Naive thymus-derived CD4-positive, alpha-beta T cell (primary cell): ENCODE data around the gene FAM241A. TPM values are rescaled to one million over a fixed set of nuclear protein-coding genes. Genes with fewer than 3 reads are reported as not detected.

ENCODE experiments used
- ATAC-seq: fragments of 150-1000 bp; cut with Tn5 transposase; 2 replicates; pipeline ENCODE4 v1.10.0; 2021; ENCODE audit warnings: mild to moderate bottlenecking, moderate library complexity
- CTCF ChIA-PET: fragments of 350-600 bp; sonication (Branson Sonifier 250); formaldehyde crosslinking; loops from one replicate; lab custom pipeline; 2021; ENCODE audit warnings: antibody characterized with exemption; lab: Charles Lee
- POLR2A ChIA-PET: fragments of 350-600 bp; sonication (Branson Sonifier 250); formaldehyde crosslinking; loops from one replicate; lab custom pipeline; 2021; ENCODE audit warnings: antibody characterized with exemption, inconsistent platforms; lab: Charles Lee
- DNase-seq, 9 donors: peaks; one replicate each; pipeline versions ENCODE4 v3.0.0 to v3.0.0-alpha.2; 2020 to 2022; ENCODE audit warnings: mixed read lengths in 1 of 9
- H3K27ac ChIP-seq: one replicate; pipeline ENCODE4 v1.7.0; 2013; ENCODE audit warnings: mild to moderate bottlenecking, low read depth, low read length, moderate library complexity
- H3K27me3 ChIP-seq, 2 donors: one replicate each; pipeline ENCODE4 v1.7.0; 2013; ENCODE audit warnings: low read length in 2 of 2, mild to moderate bottlenecking in 2 of 2, moderate library complexity in 2 of 2; ENCODE audit not compliant: control insufficient read depth in 2 of 2, insufficient read depth in 2 of 2
- H3K36me3 ChIP-seq, 3 experiments: 1 replicate in 2 of 3; 2 replicates in 1 of 3; pipeline ENCODE4 v1.7.0; 2013; ENCODE audit warnings: low read length in 3 of 3, mild to moderate bottlenecking in 3 of 3, moderate library complexity in 1 of 3; ENCODE audit not compliant: insufficient read depth in 3 of 3, control insufficient read depth in 2 of 3
- H3K4me1 ChIP-seq, 2 donors: one replicate each; pipeline ENCODE4 v1.7.0; 2013; ENCODE audit warnings: low read length in 2 of 2, mild to moderate bottlenecking in 2 of 2, moderate library complexity in 1 of 2; ENCODE audit not compliant: control insufficient read depth in 2 of 2, insufficient read depth in 2 of 2
- H3K4me3 ChIP-seq: 2 replicates; pipeline ENCODE4 v1.7.0; 2013; ENCODE audit warnings: mild to moderate bottlenecking, low read length
- H3K9me3 ChIP-seq, 3 experiments: 1 replicate in 2 of 3; 2 replicates in 1 of 3; pipeline ENCODE4 v1.7.0; 2013; ENCODE audit warnings: low read length in 3 of 3; ENCODE audit not compliant: control insufficient read depth in 2 of 3
- H3K27ac Mint-ChIP-seq, 9 donors: one replicate each; pipeline ENCODE4 v1.8.0; 2020 to 2022; ENCODE audit warnings: mixed read lengths in 9 of 9, mild to moderate bottlenecking in 8 of 9, moderate library complexity in 5 of 9, inconsistent platforms in 2 of 9
- H3K27me3 Mint-ChIP-seq, 5 donors: one replicate each; pipeline ENCODE4 v1.8.0; 2021 to 2022; ENCODE audit warnings: mixed read lengths in 5 of 5, mild to moderate bottlenecking in 1 of 5
- H3K36me3 Mint-ChIP-seq, 5 donors: one replicate each; pipeline ENCODE4 v1.8.0; 2020 to 2022; ENCODE audit warnings: mixed read lengths in 5 of 5, mild to moderate bottlenecking in 3 of 5, inconsistent platforms in 1 of 5
- H3K4me1 Mint-ChIP-seq, 7 donors: one replicate each; pipeline ENCODE4 v1.8.0; 2020 to 2022; ENCODE audit warnings: mixed read lengths in 7 of 7, mild to moderate bottlenecking in 3 of 7, inconsistent platforms in 1 of 7
- H3K4me3 Mint-ChIP-seq, 10 donors: one replicate each; pipeline ENCODE4 v1.8.0; 2020 to 2022; ENCODE audit warnings: mild to moderate bottlenecking in 10 of 10, mixed read lengths in 10 of 10, moderate library complexity in 6 of 10, inconsistent platforms in 2 of 10
- H3K9me3 Mint-ChIP-seq, 11 donors: one replicate each; pipeline ENCODE4 v1.8.0; 2020 to 2022; ENCODE audit warnings: mixed read lengths in 11 of 11, mild to moderate bottlenecking in 4 of 11, inconsistent platforms in 1 of 11, moderate library complexity in 1 of 11
- intact Hi-C, 2 donors: fragments of 100-400 bp; cut with micrococcal nuclease; formaldehyde crosslinking; loops; one replicate each; pipeline ENCODE4 v1.15.1; 2023
- polyA plus RNA-seq, 2 donors: library from polyadenylated mRNA; unstranded; fragments of 300-500 nt; fragmentation: Illumina TruSeq; gene quantifications; one replicate each; pipeline ENCODE4 v1.2.3, GENCODE V29; 2021
- total RNA-seq, 6 experiments: library from RNA in 5 of 6; stranded (reverse) in 5 of 6; gene quantifications; 1 replicate in 5 of 6; 2 replicates in 1 of 6; pipeline ENCODE4 v1.2.3 and lab custom pipeline; 2021 to 2026

The FAM241A gene
- total RNA-seq (1 to 10 TPM; 1.2 to 2.4 (median 2.0) TPM), polyA plus RNA-seq (1 to 10 TPM; 2.0 to 2.3 TPM), total RNA-seq (lab: John Stamatoyannopoulos, UW) (9.0 reads per million, percentile 34 among the genes with 10 or more reads in this experiment)

- DNase-seq (peak; percentile 81 to 92 (median 88)), ATAC-seq (peak; percentile 98)
- Mint-ChIP-seq H3K9me3 (peaks cover 0 to 3% (median 0%) of the 10 kb centered on the region in 11 donors), H3K4me3 (peak within 1 kb of the TSS; percentile 90 to 99 (median 94)), H3K27ac (peak within 1 kb of the TSS; percentile 75 to 98 (median 95)), H3K27me3 (peaks cover 0 to 5% (median 0%) of the 10 kb centered on the region in 5 donors), H3K4me1 (peaks cover 16 to 44% (median 40%) of the 10 kb centered on the region in 7 donors), H3K36me3 (no peaks in the 10 kb centered on the region)
- intact Hi-C loops, result loop anchor here (1.0 to 10.0 kb wide), 13 partner anchors 19 to 1953 kb away; partner anchors contain the start of genes AP1AR (in 2 of the 2) and LARP7 (in 2 of the 2)
- Histone ChIP-seq H3K9me3 (no peaks in the 10 kb centered on the region), H3K36me3 (peaks cover 0 to 4% (median 0%) of the 10 kb centered on the region in 3 experiments), H3K27me3 (no peaks in the 10 kb centered on the region), H3K4me1 (peaks cover 0 to 12% of the 10 kb centered on the region in 2 donors), H3K4me3 (peak within 1 kb of the TSS; percentile 89), H3K27ac (peak within 1 kb of the TSS; percentile 78)
- ChIA-PET CTCF (no interaction called here), POLR2A (interaction anchor here (0.6 to 1.5 kb wide), 3 partner anchors 40 to 491 kb away, joined by 3 to 6 read pairs (median 3); partner anchors contain the start of genes AP1AR, LARP7 and ZGRF1)
These were observed at the start of gene FAM241A for GRCh38 chr4:112145326-112145789. Gene FAM241A, plus strand, starts transcription at chr4:112145454. Its CDS starts 127 bp downstream, at chr4:112145581.

GRCh38 chr4:112098841-112099530 is 46.3 kb upstream of the FAM241A start:
- Histone ChIP-seq H3K9me3 (no peaks in the 10 kb centered on the region), H3K27me3 (no peaks in the 10 kb centered on the region), H3K4me1 (no peaks in the 10 kb centered on the region), H3K27ac (no peak overlapping the region), H3K36me3 (no peaks in the 10 kb centered on the region), H3K4me3 (no peak overlapping the region)
- Mint-ChIP-seq H3K27ac (peak overlapping the region in 1 of 9 donors; percentile 9), H3K9me3 (no peaks in the 10 kb centered on the region), H3K27me3 (peaks cover 9 to 35% (median 10%) of the 10 kb centered on the region in 5 donors), H3K4me1 (peaks cover 0 to 13% (median 0%) of the 10 kb centered on the region in 7 donors), H3K4me3 (no peak overlapping the region), H3K36me3 (no peaks in the 10 kb centered on the region)
- ChIA-PET POLR2A (no interaction called here), CTCF (interaction anchor here (0.5 to 3.4 kb wide), 12 partner anchors 15 to 667 kb away, joined by 3 to 39 read pairs (median 3); partner anchors contain the start of gene AP1AR)
- ATAC-seq (no peak), DNase-seq (no peak)
- intact Hi-C loops, result loop anchor here (1.0 to 10.0 kb wide), 14 partner anchors 24 to 838 kb away; partner anchors contain the start of genes AP1AR (in 1 of the 2) and FAM241A (in 1 of the 2)

GRCh38 chr4:112099701-112100297 is 45.5 kb upstream of the FAM241A start:
- DNase-seq, result peak in 7 of 9 donors; percentile 15 to 58 (median 41)
- Histone ChIP-seq H3K36me3 (no peaks in the 10 kb centered on the region), H3K4me3 (no peak overlapping the region), H3K4me1 (no peaks in the 10 kb centered on the region), H3K27me3 (no peaks in the 10 kb centered on the region), H3K27ac (no peak overlapping the region), H3K9me3 (no peaks in the 10 kb centered on the region)
- peak; percentile 72 for ATAC-seq
- Mint-ChIP-seq H3K27ac (peak overlapping the region in 1 of 9 donors; percentile 25), H3K4me3 (no peak overlapping the region), H3K9me3 (no peaks in the 10 kb centered on the region), H3K27me3 (peaks cover 4 to 29% (median 10%) of the 10 kb centered on the region in 5 donors), H3K4me1 (peaks cover 0 to 13% (median 0%) of the 10 kb centered on the region in 7 donors), H3K36me3 (no peaks in the 10 kb centered on the region)
- intact Hi-C loops, result loop anchor here (1.0 to 10.0 kb wide), 16 partner anchors 24 to 838 kb away; partner anchors contain the start of genes FAM241A (in 2 of the 2), AP1AR (in 1 of the 2), LARP7 (in 1 of the 2) and ZGRF1 (in 1 of the 2)
- CTCF ChIA-PET, result interaction anchor here (0.6 to 3.4 kb wide), 16 partner anchors 11 to 506 kb away, joined by 3 to 39 read pairs (median 4); partner anchors contain the start of gene AP1AR
- POLR2A ChIA-PET, result interaction anchor here (1.1 kb wide), 1 partner anchor 135 kb away, joined by 4 read pairs; no protein-coding TSS in a partner anchor

- intact Hi-C loops, result loop anchor here in 1 of 2 donors (10.0 kb wide), 1 partner anchor 532 kb away; the partner anchor contains the start of genes LARP7 and ZGRF1
- ChIA-PET CTCF (interaction anchor here (0.9 to 2.5 kb wide), 4 partner anchors 8 to 421 kb away, joined by 3 to 9 read pairs (median 6); no protein-coding TSS in a partner anchor), POLR2A (no interaction called here)
- H3K9me3 Mint-ChIP-seq, result peaks cover 0 to 3% (median 0%) of the 10 kb centered on the region in 11 donors
- peaks cover 0 to 13% (median 0%) of the 10 kb centered on the region in 7 donors for H3K4me1 Mint-ChIP-seq
- peaks cover 0 to 5% (median 4%) of the 10 kb centered on the region in 5 donors for H3K27me3 Mint-ChIP-seq
- ATAC-seq (no peak), DNase-seq (no peak)
- Histone ChIP-seq H3K27ac (no peak overlapping the region), H3K9me3 (no peaks in the 10 kb centered on the region), H3K36me3 (no peaks in the 10 kb centered on the region), H3K4me3 (no peak overlapping the region), H3K27me3 (no peaks in the 10 kb centered on the region), H3K4me1 (no peaks in the 10 kb centered on the region)
- H3K36me3 Mint-ChIP-seq, result no peaks in the 10 kb centered on the region
- H3K27ac Mint-ChIP-seq, result no peak overlapping the region
- H3K4me3 Mint-ChIP-seq, result no peak overlapping the region
These were observed 42.3 kb upstream of the FAM241A start for GRCh38 chr4:112102875-112103370.

GRCh38 chr4:112105201-112105969 is 39.9 kb upstream of the FAM241A start:
- no peaks in the 10 kb centered on the region for H3K36me3 ChIP-seq
- Mint-ChIP-seq H3K27me3 (no peaks in the 10 kb centered on the region), H3K9me3 (peaks cover 0 to 3% (median 0%) of the 10 kb centered on the region in 11 donors), H3K27ac (no peak overlapping the region), H3K36me3 (no peaks in the 10 kb centered on the region), H3K4me3 (no peak overlapping the region), H3K4me1 (peaks cover 0 to 14% (median 3%) of the 10 kb centered on the region in 7 donors)
- no peaks in the 10 kb centered on the region for H3K9me3 ChIP-seq
- no peak overlapping the region for H3K27ac ChIP-seq
- ChIA-PET POLR2A (interaction anchor here (0.7 kb wide), 1 partner anchor 40 kb away, joined by 3 read pairs; no protein-coding TSS in a partner anchor), CTCF (interaction anchor here (0.8 kb wide), 1 partner anchor 419 kb away, joined by 4 read pairs; no protein-coding TSS in a partner anchor)
- H3K4me1 ChIP-seq, result no peaks in the 10 kb centered on the region
- no peak overlapping the region for H3K4me3 ChIP-seq
- intact Hi-C loops, result loop anchor here in 1 of 2 donors (10.0 kb wide), 1 partner anchor 529 kb away; the partner anchor contains the start of genes LARP7 and ZGRF1
- no peaks in the 10 kb centered on the region for H3K27me3 ChIP-seq
- ATAC-seq, result no peak
- no peak for DNase-seq
